Gastrocnemius medialis (tissue), 4 donors: ENCODE results near the gene NYAP2.

Experiments
- CTCF ChIP-seq, 5 experiments: fragments of 450-650 bp in 3 of 5; fragments of 200-600 bp in 2 of 5; sonication (generic) in 2 of 5; IDR thresholded peaks in 4 of 5; conservative IDR thresholded peaks in 1 of 5; 1 replicate in 4 of 5; 2 replicates in 1 of 5; pipeline ENCODE4 v1.5.1; 2016 to 2019; ENCODE audit warnings: antibody characterized with exemption in 5 of 5, mild to moderate bottlenecking in 3 of 5, moderate library complexity in 3 of 5
- POLR2A ChIP-seq, 2 donors: fragments of 450-650 bp; IDR thresholded peaks; one replicate each; pipeline ENCODE4 v1.6.1; 2017; ENCODE audit warnings: antibody characterized with exemption in 2 of 2, mild to moderate bottlenecking in 2 of 2, moderate library complexity in 2 of 2

GRCh38 chr2:225466891-225467604, 67.5 kb downstream of the NYAP2 start:
- TF ChIP-seq POLR2A (IDR thresholded peaks at IDR 0.05), result no peak
- no peak for TF ChIP-seq CTCF (IDR thresholded peaks at IDR 0.05 in 4 of 5, conservative IDR thresholded peaks at IDR 0.05 in 1 of 5)
